Activated CD4-positive, alpha-beta T cell treated with anti-CD3 and anti-CD28 coated beads, Interleukin-2, Interleukin-4, amounts not matched to agents 100 ng/mL and 50 ng/mL, durations not matched to agents 16 hours and 8 hours (primary cell): ENCODE data around the gene LRRC61.

Source experiments
- DNase-seq: peaks from one replicate; pipeline ENCODE4 v3.0.0-alpha.2; 2020; ENCODE audit warnings: low spot score

Gene LRRC61

DNA sequence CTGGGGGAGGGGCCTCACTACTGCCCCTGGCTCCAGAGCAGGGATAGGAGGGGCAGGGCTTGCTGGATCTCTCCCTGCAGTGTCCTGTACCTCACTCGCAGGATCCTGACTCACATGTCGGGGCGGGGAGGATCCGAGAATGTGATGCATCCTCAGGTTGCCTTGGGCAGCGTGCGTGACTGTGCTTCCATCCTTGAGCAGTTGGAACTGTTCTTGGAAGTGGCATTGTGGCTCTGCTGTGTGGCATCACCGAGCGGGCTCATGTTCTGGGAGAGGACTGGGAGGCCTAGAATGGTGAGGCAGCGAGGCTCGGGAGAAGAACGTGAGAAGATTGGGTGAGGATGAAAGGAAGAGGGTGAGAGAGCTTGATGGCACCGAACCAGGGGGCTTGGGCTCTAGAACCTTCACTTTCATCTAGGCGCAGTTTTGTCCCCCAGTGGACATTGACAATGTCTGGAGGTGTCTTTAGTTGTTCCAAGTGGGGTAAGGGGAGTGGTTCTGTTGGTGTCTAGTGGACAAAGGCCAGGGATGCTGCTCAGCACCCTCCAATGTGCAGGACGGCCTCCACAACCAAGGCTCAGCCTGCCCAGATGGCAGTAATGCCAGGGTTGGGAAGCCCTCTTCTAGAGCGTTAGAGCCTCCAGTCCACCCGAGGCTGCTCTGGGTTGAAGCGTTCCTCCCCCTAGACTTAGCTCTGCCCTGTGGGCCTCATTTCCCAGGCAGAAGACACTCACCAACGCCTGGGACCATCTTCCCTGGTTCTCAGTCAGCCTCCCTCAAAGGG is 9.9 kb downstream of the LRRC61 start:
- no peak for DNase-seq

DNA sequence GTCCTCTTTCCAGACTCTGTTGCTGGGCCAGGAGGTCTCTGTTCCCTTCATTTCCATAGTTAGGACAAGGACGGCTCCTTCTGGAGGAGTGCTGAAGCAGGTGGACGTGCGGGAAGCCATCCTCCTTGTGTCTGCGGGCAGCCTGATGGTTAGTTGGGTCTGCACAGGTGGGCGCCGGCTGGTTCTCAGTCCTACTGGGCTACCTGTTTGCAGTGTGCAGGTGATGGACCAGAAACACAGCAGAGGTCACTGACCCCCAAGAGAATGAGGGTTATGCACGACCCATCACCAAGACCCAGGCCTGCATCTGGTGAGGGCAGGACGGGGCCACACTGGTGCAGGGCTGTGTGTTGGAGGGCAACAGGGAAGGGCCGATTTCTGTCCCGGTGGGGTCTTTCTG is 10.5 kb downstream of the LRRC61 start:
- DNase-seq, result no peak

DNA sequence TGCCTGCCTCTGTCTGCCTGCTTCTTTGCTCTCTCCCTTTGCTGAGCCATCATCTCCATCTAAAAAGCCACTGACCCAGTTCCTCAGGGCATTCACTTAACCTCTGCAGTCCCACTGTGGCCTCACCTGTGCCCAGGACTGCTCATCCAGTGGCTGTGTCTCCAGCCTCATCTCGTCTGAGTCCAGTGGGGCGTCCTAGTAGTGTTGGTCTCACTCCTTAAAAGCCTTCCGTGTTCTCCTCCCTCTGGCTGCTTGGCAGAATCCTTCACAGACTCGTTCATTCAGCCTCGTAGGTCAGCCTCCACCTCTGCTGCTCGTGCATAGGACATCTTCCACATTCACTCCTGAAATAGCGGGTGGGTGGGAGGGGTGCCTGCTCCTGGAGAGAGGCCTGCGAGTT is 11.0 kb downstream of the LRRC61 start:
- DNase-seq, result no peak

DNA sequence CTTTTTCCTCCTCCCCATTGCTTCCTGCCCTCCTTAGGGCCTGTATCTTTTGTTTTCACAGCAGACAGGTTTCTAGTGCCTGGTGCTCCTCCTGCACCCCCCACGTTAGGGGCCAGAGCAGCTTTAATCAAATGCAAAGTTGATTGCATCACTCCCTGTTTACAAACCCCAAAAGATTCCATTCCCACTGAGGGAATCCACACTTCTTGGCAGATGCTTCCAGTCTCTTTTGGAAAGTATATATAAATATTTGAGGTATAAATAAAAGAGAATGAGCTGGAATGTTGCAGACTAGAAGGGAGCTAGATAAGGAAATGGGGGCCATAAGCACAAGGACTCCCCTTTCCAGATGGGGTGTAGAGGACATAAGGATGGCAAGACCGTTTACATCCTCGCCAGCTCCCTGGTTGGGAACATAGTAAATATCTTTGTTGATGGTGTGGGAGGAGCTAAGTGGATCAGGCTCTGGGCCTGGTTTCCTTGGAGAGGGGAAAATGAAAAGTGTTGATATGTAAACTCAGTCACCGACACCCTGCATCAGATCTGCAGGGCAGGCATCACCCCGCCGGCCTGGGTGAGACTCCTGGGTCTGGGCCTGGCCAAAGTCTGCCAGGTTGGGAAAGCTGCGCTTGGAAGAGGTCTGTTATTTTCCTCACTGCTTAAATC is 12.1 kb downstream of the LRRC61 start:
- DNase-seq, result no peak

GRCh38 chr7:150335774-150336112 is 12.6 kb downstream of the LRRC61 start:
- no peak for DNase-seq

GRCh38 chr7:150336746-150337145 is 13.6 kb downstream of the LRRC61 start:
- DNase-seq, result no peak

- DNase-seq, result no peak
Observed at GRCh38 chr7:150337179-150337578, 14.0 kb downstream of the LRRC61 start.

DNA sequence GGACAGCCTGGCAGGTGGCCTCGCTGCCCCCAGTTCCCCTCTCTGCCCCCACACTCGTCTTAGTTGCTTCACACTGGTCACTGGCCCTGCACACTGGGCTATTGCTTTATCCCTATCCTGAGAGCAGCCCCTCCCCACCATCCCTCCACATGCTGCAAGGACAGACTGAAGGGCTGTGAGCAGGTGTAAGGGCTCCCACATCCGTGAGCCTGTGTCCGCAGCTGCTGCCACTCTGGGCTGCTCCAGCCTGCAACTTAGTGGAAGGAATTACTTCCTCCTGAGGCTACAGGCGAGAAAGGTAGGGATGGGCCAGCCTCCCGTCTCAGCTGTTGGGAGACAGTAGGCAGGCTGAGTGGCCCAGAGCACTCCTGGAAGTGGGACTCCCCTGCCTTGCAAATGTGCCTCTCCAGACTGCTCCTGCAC is 14.5 kb downstream of the LRRC61 start:
- no peak for DNase-seq

DNA sequence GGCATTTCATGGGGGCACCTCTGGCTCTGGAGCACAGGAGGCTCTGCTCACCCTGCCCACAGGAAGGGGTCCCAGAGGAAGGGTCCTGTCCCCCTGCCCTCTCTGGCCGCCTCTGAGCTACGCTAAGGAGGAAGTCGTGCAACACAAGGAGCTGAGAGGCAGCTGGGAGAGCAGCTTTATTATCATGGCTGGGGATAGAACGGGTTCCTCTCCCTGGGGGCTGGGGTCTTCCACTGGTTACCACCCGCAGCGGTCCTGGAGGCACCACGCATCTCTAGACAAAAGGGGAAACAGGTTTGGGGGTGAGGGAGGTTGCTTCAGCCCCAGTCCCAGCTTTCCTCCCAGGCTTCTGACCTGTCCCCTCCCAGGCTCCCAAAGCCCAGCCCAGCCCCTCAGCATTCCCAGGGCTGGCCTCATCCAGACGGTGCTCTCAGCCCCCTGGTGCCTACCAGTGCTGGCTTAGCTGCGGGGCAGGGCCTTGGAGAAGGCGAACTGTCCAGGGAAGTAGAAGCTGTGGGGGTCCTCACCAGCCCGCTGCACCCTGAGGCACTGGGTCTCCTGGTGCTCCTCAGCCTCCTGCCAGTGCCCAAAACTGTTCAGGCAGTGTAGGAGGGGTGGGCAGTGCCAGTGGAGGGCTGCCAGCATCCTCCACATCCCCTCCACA is 15.1 kb downstream of the LRRC61 start:
- DNase-seq, result no peak

DNA sequence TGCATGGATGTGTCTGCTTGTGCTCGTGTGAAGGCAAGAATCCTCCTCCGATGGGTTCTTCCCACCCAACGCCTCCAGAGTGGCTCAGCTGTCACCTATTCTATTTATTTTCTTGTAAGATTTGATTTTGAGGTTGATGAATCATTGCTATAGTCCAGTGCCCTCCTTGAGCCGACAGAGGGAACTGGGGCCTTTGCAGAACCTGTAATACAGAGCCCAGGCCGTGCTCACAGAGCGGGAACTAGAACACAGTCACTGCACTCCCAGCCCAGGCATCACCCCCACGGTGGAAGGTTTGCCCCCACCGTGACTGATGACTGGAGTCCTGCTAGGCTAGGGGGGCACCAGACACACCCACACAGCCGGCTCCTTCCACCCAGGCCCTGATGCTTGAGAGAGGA is 16.3 kb downstream of the LRRC61 start:
- DNase-seq, result no peak

- DNase-seq, result no peak
Observed at GRCh38 chr7:150340024-150340749, 17.0 kb downstream of the LRRC61 start.

- DNase-seq, result no peak
Observed at GRCh38 chr7:150340875-150341262, 17.7 kb downstream of the LRRC61 start.

GRCh38 chr7:150341263-150342120 is 18.3 kb downstream of the LRRC61 start, which contains the start of gene RARRES2:
TSS of gene RARRES2 (minus strand) at chr7:150341629. CDS start at chr7:150340609, 1,020 bp downstream.
- no peak for DNase-seq

GRCh38 chr7:150342121-150342408 is 18.9 kb downstream of the LRRC61 start:
- no peak for DNase-seq

GRCh38 chr7:150343225-150343624 is 20.1 kb downstream of the LRRC61 start:
- no peak for DNase-seq

DNA sequence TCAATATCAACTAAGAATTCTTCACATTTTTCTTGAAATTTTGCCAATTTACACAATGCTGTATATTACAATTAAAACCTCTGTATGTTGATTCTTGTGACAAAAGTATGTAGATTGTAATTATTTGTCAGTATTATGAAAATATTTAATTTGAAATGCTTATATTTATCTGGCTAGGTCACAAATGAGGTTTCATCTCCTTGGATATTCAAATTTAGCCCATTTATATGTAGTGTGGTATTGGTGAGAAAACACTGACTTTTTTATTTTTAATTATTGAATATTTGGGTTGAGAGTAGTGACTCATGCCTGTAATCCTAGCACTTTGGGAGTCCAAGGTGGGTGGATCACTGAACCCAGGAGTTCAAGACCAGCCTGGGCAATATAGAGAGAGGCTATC is 21.1 kb downstream of the LRRC61 start:
- no peak for DNase-seq

- no peak for DNase-seq
Observed at GRCh38 chr7:150345012-150345411, 21.9 kb downstream of the LRRC61 start.

DNA sequence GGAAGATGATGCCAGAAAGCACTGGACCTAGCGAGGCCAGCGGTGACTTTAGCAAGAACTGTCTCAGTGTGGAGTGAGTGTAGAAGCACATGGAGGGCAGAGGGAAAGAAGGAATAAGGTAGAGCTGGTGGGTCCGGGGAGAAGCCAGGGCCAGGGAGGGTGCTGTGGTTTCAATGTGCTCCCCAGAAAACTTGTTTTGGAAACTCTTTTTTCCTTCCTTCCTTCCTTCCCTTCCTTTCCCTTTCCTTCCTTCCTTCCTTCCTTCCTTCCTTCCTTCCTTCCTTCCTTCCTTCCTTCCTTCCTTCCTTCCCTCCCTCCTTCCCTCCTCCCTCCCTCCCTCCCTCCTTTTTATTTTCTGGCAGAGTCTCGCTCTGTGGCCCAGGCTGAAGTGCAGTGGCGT is 23.8 kb downstream of the LRRC61 start:
- no peak for DNase-seq

DNA sequence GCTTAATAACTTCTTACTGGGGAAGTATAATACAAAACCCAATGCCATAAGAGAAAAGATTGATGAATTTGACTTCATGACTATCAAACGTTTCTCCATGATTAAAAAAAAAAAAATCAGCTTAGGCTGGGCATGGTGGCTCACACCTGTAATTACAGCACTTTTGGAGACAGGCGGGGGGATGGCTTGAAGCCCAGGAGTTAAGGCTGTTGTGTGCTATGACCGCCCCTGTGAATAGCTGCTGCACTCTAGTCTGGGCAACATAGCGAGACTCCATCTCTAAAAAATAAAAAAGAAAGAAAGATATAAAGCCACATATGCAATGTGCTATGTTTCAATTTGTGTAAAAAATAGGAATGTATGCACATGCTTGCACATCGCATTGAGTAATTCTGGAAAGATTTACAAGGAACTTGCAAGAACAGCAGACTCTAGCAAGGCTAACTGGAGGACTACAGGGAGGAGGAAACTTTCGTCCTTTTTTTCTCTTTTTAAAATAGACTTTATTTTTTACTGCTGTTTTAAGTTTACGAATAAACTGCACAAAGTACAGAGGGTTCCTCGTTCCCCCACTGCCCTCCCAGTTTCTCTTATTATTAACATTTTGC is 28.5 kb downstream of the LRRC61 start:
- no peak for DNase-seq

DNA sequence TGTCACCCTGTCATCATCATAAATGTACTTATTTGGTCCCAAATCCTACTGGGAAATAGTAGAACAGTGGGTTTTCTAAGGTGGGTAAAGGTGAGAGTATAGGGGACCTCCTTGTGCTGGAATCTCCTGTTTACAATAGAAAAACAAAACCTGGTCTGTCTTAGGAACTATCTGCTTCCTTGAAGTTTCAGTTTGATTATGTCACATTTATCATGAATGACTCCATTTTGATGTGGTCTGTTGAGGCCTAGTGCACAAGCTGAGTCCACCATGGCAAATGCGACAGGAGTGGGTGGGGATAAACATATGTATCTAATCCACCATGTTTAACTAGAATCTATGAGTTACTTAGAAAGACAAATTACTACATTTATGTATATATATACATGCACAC is 32.5 kb downstream of the LRRC61 start:
- no peak for DNase-seq

GRCh38 chr7:150356265-150356897 is 33.2 kb downstream of the LRRC61 start:
- no peak for DNase-seq
